AG04450 (cell line): ENCODE data around the gene PRSS38. TPM values are rescaled to one million over a fixed set of nuclear protein-coding genes. Genes with fewer than 3 reads are reported as not detected.

Experiments used
- CTCF ChIA-PET: fragments of 300-600, 350-600 bp; formaldehyde crosslinking; extraction: SDS; loops from one replicate; lab custom pipeline; 2022; ENCODE audit warnings: antibody characterized with exemption, inconsistent platforms; lab: Charles Lee
- POLR2A ChIA-PET: fragments of 350-600 bp; formaldehyde crosslinking; extraction: SDS; loops from one replicate; lab custom pipeline; 2021; ENCODE audit warnings: antibody characterized with exemption, inconsistent platforms; lab: Yijun Ruan, JAX
- DNase-seq: peaks from one replicate; pipeline ENCODE4 v3.0.0-alpha.2; 2011; ENCODE audit warnings: low read depth, low spot score
- H3K27ac ChIP-seq: one replicate; pipeline ENCODE4 v1.5.1; 2012; ENCODE audit warnings: low read depth, low read length, control low read depth
- H3K27me3 ChIP-seq: one replicate; pipeline ENCODE4 v1.6.0; 2012; ENCODE audit warnings: low read length; ENCODE audit not compliant: control insufficient read depth, insufficient read depth
- H3K4me3 ChIP-seq: 2 replicates; pipeline ENCODE4 v1.5.1; 2011; ENCODE audit warnings: mild to moderate bottlenecking, low read depth, low read length, control low read depth
- H3K9me3 ChIP-seq: 2 replicates; pipeline ENCODE4 v1.5.1; 2012; ENCODE audit warnings: low read length; ENCODE audit not compliant: control insufficient read depth, insufficient read depth
- polyA plus RNA-seq: library from polyadenylated mRNA; depleted of rRNA; stranded (reverse); fragments of >200 nt; gene quantifications from 2 replicates; pipeline ENCODE4 v1.2.3, GENCODE V29; 2011
- TF ChIP-seq, protein P1 (sequence below): IDR thresholded peaks from 2 replicates; pipeline ENCODE4 v1.5.1; 2011; ENCODE audit warnings: low read depth, low read length, control low read depth, inconsistent platforms

The PRSS38 gene
- polyA plus RNA-seq, 1 experiment = not detected

GRCh38 chr1:227778401-227778947 lies 37.0 kb upstream of the PRSS38 start:
- DNase-seq = no peak
- no peak overlapping the region for H3K4me3 ChIP-seq
- peak overlapping the region; percentile 47 for H3K27ac ChIP-seq
- TF ChIP-seq, protein P1, sequence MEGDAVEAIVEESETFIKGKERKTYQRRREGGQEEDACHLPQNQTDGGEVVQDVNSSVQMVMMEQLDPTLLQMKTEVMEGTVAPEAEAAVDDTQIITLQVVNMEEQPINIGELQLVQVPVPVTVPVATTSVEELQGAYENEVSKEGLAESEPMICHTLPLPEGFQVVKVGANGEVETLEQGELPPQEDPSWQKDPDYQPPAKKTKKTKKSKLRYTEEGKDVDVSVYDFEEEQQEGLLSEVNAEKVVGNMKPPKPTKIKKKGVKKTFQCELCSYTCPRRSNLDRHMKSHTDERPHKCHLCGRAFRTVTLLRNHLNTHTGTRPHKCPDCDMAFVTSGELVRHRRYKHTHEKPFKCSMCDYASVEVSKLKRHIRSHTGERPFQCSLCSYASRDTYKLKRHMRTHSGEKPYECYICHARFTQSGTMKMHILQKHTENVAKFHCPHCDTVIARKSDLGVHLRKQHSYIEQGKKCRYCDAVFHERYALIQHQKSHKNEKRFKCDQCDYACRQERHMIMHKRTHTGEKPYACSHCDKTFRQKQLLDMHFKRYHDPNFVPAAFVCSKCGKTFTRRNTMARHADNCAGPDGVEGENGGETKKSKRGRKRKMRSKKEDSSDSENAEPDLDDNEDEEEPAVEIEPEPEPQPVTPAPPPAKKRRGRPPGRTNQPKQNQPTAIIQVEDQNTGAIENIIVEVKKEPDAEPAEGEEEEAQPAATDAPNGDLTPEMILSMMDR = no peak
- H3K27me3 ChIP-seq = no peaks in the 10 kb centered on the region
- ChIA-PET CTCF (no interaction called here), POLR2A (interaction anchor here (1.3 kb wide), 2 partner anchors 16 to 19 kb away, joined by 3 to 5 read pairs; no protein-coding TSS in a partner anchor)
- peaks cover 2% of the 10 kb centered on the region; the same call in 1 of the 2 replicates for H3K9me3 ChIP-seq

DNA sequence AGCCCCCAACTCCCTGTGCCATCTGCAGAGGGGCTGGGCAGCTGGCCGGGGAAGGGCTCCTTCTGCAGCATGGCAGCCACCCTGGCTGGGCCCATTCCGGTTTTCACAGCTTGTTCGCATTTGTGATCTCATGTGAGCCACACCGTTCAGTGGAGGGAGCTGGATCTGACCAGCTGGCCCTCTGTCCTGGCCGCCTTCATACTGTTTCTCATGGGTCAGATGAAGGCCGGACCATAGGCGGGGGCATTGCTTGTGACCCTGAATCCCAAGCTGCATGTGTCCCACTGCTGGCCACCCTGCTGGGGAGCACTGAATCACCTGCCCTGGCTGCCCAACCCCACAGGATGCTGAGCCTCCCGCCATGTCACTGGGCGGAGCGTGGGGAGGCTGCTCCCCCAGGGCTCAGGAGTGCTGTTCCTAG lies 36.4 kb upstream of the PRSS38 start:
- CTCF ChIA-PET = interaction anchor here (0.9 kb wide), 1 partner anchor 16 kb away, joined by 3 read pairs; no protein-coding TSS in a partner anchor
- no peak for DNase-seq

GRCh38 chr1:227779685-227780084 lies 35.8 kb upstream of the PRSS38 start:
- no peak for DNase-seq
- POLR2A ChIA-PET = interaction anchor here (0.9 kb wide), 1 partner anchor 8 kb away, joined by 4 read pairs; no protein-coding TSS in a partner anchor
- Histone ChIP-seq H3K9me3 (peaks cover 2% of the 10 kb centered on the region; the same call in 1 of the 2 replicates), H3K27me3 (no peaks in the 10 kb centered on the region), H3K27ac (no peak overlapping the region), H3K4me3 (no peak overlapping the region)
- TF ChIP-seq, protein P1 = no peak
- CTCF ChIA-PET = interaction anchor here (0.9 kb wide), 1 partner anchor 16 kb away, joined by 3 read pairs; no protein-coding TSS in a partner anchor

More for the DNA sequence above, 36.4 kb upstream of the PRSS38 start:
- POLR2A ChIA-PET = interaction anchor here (0.9 to 1.3 kb wide), 3 partner anchors 9 to 20 kb away, joined by 3 to 5 read pairs (median 4); no protein-coding TSS in a partner anchor
- Histone ChIP-seq H3K27me3 (no peaks in the 10 kb centered on the region), H3K9me3 (peaks cover 2% of the 10 kb centered on the region; the same call in 1 of the 2 replicates), H3K27ac (no peak overlapping the region), H3K4me3 (no peak overlapping the region)
- TF ChIP-seq, protein P1 = no peak

GRCh38 chr1:227780101-227781044 lies 35.1 kb upstream of the PRSS38 start:
- H3K27me3 ChIP-seq = no peaks in the 10 kb centered on the region
- H3K27ac ChIP-seq = no peak overlapping the region
- TF ChIP-seq, protein P1 = no peak
- ChIA-PET CTCF (interaction anchor here (0.6 kb wide), 1 partner anchor 44 kb away, joined by 5 read pairs; no protein-coding TSS in a partner anchor), POLR2A (interaction anchor here (0.9 kb wide), 1 partner anchor 7 kb away, joined by 4 read pairs; no protein-coding TSS in a partner anchor)
- H3K9me3 ChIP-seq = peaks cover 2% of the 10 kb centered on the region; the same call in 1 of the 2 replicates
- no peak for DNase-seq
- H3K4me3 ChIP-seq = no peak overlapping the region
